Activated gamma-delta T cell treated with anti-CD3 and anti-CD28 coated beads, Interleukin-2, amount 50 U/mL, for 16 hours (primary cell): ENCODE results near the gene LTO1.

ENCODE experiments used
- DNase-seq: peaks from one replicate; pipeline ENCODE4 v3.0.0-alpha.2; 2020; ENCODE audit warnings: low read depth

Gene LTO1

GRCh38 chr11:69677749-69678148, 2.6 kb upstream of the LTO1 start:
- DNase-seq = no peak

DNA sequence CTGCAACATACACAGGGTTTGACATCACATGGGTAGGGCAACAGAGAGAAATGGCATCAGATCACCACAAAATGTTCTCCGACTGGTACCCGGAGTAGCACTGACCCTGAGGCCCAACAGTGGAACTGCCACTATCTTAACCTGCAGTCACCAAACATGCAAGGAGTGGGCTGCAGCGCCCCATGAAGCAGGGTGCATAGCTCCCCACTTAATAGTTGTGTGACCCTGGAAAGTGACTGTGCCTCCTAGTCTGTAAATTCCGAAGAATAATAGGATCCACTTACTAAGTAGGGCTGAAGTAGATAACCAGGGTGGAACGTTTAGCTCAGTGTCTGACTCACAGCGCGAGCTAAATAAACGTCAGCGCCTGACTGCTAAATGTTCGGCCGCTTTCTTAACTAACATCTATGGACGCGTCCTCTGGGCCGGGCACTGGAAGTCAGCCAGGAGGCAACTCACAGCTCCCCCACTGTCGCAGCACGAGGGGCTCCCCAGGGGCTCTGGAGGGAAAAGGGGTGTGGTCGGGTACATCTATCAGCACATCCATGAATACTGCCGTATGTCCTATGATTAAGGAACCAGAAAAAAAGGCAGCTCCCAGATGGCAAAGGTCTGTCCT, 777 bp downstream of the LTO1 start:
- DNase-seq = no peak

DNA sequence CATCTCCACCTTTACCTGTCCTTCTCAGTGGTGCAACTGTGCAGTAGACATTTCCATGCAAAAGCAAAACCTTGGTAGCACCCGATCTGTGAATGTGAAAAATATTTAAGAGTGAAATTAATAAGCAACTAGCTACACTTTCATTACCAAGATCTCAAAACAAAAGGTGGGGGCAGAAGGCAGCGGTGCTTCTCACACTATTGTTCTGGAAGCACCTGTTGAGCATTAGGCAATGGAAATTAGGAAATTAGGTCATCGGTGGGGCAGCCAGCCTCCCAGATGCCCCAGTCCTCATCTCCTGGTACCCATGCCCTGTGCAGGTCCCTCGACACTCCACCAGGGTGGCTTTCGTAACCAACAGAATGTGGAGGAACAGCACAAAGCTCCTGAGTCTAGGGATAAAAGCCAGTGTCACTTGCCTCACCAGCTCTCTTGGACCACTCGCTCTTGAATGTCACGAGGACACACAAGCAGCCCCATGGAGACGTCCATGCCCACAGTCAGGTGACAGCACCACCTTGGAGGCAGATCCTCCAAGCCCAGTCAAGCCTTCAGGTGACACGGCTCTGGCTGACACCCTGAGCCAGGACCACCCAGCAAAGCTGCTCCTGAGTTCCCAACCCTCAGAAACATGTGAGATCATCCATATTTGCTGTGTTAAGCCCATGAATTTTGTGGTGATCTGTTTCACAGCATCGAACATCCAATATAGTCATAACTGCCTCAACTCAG, 3.3 kb downstream of the LTO1 start:
- no peak for DNase-seq

DNA sequence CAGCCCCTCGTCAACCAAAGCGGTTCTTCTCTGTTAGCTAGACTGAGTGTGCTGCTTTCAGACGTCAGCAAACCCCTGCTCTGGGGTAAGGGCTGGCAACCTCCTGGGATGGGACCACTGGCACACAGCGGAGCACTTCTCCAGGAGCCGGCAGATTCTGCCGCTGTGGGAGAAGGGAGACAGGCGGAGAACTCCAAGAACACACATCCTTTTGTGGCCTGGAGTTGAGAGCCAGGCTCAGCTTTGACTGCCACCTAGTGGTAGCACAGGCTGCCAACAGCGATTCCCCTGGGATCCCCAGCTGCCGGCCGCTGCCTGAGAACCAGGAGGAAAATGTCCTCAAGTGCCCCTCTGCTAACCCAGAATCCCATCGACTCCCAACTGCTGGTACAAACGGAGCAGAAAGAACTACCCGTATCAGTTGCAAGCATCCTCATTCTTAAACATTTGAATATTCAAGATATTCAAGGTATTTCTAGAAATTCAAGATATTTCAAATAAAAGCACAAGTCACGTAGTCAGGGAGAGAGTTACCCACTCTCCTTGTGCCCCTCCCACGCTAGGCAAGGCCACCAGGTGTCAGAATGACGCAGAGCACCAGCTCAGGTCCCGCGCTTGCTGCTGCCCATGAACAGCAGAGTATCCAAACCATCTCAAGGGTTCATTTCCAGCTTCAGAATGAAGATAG, 4.9 kb downstream of the LTO1 start:
- DNase-seq = peak; percentile 36

GRCh38 chr11:69669486-69669885, 5.7 kb downstream of the LTO1 start:
- no peak for DNase-seq

GRCh38 chr11:69667619-69668604, 7.2 kb downstream of the LTO1 start:
- no peak for DNase-seq

GRCh38 chr11:69666752-69667536, 8.2 kb downstream of the LTO1 start:
- DNase-seq = no peak

- no peak for DNase-seq
Observed at GRCh38 chr11:69666261-69666660, 8.9 kb downstream of the LTO1 start.

DNA sequence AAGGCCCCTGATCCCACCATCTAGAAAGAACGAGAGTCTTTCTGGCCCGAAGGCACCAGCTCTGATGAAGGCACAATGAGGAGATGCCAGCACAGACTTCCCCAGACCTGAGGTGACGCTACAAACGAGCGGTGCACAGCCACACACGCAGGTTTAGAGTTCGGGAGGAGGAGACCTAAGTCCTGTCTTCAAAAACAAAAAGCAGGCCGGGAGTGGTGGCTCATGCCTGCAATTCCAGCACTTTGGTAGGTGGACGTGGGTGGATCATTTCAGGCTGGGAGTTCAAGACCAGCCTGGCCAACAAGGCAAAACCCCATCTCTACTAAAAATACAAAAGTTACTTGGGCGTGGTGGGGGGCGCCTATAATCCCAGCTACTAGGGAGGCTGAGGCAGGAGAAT, 9.5 kb downstream of the LTO1 start:
- no peak for DNase-seq

GRCh38 chr11:69664901-69665300, 10.3 kb downstream of the LTO1 start:
- DNase-seq = no peak

DNA sequence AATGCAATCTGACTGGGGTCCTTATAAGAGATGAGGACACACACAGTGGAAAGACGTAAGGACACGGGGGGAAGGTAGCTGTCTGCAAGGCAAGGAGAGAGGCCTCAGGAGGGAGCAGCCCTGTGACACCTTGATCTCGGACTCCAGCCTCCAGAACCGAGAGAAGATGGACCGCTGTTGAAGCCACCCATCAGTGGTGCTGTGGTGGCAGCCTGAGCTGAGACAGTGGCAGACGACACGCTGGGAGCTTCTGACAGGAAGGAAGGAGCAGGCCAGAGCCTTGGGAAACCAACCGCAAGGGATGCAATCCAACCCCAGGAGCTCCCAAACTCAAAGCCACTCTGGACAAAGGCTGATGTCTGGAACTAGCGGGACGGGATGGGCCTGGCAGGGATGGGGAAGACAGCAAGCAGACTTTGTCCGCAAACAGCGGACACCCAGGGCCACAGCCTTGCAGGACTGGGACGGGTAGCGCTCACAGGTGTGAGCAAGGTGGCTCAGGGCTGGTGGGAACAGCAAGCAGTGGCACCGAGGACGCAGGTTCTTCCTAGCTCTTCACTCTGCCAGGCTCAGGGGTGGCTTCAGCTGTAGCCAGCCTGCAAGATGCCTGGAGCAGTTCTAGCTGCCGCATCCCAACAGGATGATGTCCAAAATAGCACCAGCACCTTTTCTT, 10.9 kb downstream of the LTO1 start:
- DNase-seq = no peak

DNA sequence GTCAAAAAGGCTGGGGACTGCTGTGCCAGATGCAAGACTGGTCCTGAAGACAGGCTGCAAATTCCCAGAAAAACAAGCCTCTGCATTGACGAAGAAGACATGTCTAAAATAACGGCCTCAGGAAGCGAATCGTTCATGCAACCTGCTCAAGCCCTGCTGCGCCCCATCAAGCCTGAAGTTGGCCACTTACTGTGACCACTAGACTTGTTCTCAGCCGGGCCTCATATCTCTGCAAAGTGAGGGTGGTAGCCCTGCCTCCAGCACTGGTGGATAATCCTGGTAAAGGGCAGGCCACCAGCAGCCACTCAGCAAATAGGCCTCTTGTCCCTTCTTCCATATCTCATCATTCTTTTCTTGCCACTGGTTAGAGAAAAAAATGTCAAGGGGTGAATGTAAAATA, 11.8 kb downstream of the LTO1 start:
- no peak for DNase-seq

- no peak for DNase-seq
Observed at GRCh38 chr11:69662806-69663205, 12.3 kb downstream of the LTO1 start.

GRCh38 chr11:69662021-69662698, 13.0 kb downstream of the LTO1 start:
- no peak for DNase-seq

DNA sequence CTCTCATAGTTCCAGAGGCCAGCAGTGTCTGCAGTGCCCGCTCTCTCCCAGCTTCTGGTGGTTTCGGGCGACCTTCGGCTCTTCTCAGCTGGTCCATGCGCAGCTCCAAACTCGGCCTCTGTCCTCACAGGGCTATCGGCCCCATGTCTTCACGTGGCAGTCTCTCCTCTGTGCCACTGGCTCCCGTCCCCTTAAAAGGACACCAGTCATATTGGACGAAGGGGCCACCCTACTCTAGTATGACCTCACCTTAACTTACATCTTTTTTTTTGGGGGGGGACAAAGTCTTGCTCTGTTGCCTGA, 13.8 kb downstream of the LTO1 start:
- DNase-seq = no peak

DNA sequence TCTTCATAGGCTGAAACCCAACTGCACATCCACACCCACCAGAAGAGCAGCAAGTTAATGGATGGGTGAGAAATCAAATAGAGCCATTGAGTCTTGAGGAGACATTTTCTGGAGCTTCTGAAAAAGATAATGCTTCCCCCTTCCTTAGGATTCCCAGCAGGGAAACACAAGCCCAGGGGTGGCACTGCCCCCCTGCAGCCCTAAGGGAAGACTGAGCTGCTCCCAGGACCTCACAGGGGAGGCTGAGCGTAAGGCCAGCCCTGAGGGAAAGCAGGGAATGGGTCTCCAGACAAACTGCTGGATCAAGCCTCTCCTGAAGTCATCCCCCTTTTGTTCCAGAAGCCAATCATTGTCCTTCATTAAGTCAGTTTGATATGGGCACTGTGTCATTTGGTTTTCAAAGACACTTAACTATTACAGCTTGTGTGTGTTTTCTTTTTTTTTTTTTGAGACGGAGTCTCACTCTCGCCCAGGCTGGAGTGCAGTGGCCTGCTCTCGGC, 15.1 kb downstream of the LTO1 start:
- DNase-seq = no peak

DNA sequence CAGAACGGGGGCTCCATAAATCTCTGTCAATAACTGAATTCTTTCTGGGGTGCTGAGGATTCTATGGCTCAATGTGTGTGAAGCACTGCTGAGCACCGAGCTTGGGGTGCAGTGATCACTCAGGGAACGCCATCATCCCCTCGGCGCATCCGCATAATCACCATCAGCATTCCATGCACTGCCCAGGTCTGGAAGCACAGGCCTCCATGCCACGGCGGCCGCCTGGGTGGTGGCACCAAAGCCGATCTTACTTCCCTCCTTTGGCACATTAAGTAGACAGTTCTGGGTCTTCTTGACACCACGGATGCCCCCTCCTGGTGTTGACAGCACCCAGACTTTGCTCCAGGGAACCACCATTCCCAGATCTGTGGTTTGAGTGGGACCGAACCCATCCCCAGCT, 15.6 kb downstream of the LTO1 start:
- DNase-seq = no peak

- DNase-seq = no peak
Observed at GRCh38 chr11:69658626-69659450, 16.3 kb downstream of the LTO1 start.

- no peak for DNase-seq
Observed at GRCh38 chr11:69657911-69658625, 17.1 kb downstream of the LTO1 start.
